Activated CD8-positive, alpha-beta T cell treated with anti-CD3 and anti-CD28 coated beads for 36 hours (primary cell): ENCODE results near the gene CHST10. TPM values are rescaled to one million over a fixed set of nuclear protein-coding genes. Genes with fewer than 3 reads are reported as not detected.
A peak's percentile ranks its signal among the peaks of the same experiment; 100 is the strongest.

Source experiments
- ATAC-seq: fragments of 200-7000 bp; cut with Tn5 transposase; one replicate; pipeline ENCODE4 v1.10.0; 2021; ENCODE audit warnings: mild to moderate bottlenecking, moderate library complexity
- CTCF ChIA-PET: fragments of 350-600 bp; sonication (Branson Sonifier 250); formaldehyde crosslinking; loops from one replicate; lab custom pipeline; 2021; ENCODE audit warnings: antibody characterized with exemption; lab: Charles Lee
- POLR2A ChIA-PET: fragments of 350-600 bp; sonication (Branson Sonifier 250); formaldehyde crosslinking; loops from one replicate; lab custom pipeline; 2021; ENCODE audit warnings: antibody characterized with exemption; lab: Charles Lee
- DNase-seq: peaks from one replicate; pipeline ENCODE4 v3.0.0-alpha.2; 2020
- H3K27ac Mint-ChIP-seq: one replicate; pipeline ENCODE4 v1.8.0; 2021; ENCODE audit warnings: mild to moderate bottlenecking, mixed read lengths
- H3K27me3 Mint-ChIP-seq: one replicate; pipeline ENCODE4 v1.8.0; 2021; ENCODE audit warnings: mixed read lengths
- H3K36me3 Mint-ChIP-seq: one replicate; pipeline ENCODE4 v1.8.0; 2021; ENCODE audit warnings: low read depth, mixed read lengths
- H3K4me1 Mint-ChIP-seq: one replicate; pipeline ENCODE4 v1.8.0; 2021; ENCODE audit warnings: low read depth, mixed read lengths
- H3K4me3 Mint-ChIP-seq: one replicate; pipeline ENCODE4 v1.8.0; 2021; ENCODE audit warnings: mild to moderate bottlenecking, moderate library complexity, mixed read lengths
- H3K9me3 Mint-ChIP-seq: one replicate; pipeline ENCODE4 v1.8.0; 2021; ENCODE audit warnings: mixed read lengths
- intact Hi-C: fragments of 100-400 bp; cut with micrococcal nuclease; formaldehyde crosslinking; loops from one replicate; pipeline ENCODE4 v1.10.0; 2022
- total RNA-seq, 2 experiments: library from RNA; stranded (reverse); gene quantifications; one replicate each; pipeline ENCODE4 v1.2.3, GENCODE V29; 2021
- TF ChIP-seq, protein P1 (sequence below): fragments of 200-600 bp; IDR thresholded peaks from one replicate; pipeline ENCODE4 v1.8.0; 2022; ENCODE audit warnings: antibody characterized with exemption, mild to moderate bottlenecking

CHST10 gene
- total RNA-seq, 2 experiments from 2014 or later = 9.5 to 10.5 TPM

DNA sequence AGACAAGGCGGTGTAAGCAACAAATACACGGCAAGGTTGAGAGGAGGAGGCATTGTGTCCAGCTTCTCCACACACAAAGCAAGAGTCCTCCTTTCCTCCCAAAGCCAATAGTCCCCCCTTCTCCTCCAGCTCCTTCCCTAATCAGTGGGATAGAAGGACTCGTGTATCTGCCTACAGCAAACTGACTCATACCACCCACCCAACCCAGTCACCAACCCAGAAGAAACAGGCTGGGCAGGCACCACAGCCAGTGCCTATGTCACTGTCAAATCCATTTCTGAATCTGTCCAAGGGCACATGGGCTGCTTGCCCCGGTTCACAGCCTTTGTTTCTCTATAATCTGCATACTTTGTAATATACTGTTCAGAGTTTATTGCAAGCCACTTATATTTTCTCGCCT is 33.6 kb upstream of the CHST10 start:
- peaks cover 4% of the 10 kb centered on the region for H3K9me3 Mint-ChIP-seq
- no peak overlapping the region for H3K4me3 Mint-ChIP-seq
- H3K27me3 Mint-ChIP-seq = peaks cover 5% of the 10 kb centered on the region
- H3K36me3 Mint-ChIP-seq = no peaks in the 10 kb centered on the region
- intact Hi-C loops = no loop called here
- TF ChIP-seq, protein P1, sequence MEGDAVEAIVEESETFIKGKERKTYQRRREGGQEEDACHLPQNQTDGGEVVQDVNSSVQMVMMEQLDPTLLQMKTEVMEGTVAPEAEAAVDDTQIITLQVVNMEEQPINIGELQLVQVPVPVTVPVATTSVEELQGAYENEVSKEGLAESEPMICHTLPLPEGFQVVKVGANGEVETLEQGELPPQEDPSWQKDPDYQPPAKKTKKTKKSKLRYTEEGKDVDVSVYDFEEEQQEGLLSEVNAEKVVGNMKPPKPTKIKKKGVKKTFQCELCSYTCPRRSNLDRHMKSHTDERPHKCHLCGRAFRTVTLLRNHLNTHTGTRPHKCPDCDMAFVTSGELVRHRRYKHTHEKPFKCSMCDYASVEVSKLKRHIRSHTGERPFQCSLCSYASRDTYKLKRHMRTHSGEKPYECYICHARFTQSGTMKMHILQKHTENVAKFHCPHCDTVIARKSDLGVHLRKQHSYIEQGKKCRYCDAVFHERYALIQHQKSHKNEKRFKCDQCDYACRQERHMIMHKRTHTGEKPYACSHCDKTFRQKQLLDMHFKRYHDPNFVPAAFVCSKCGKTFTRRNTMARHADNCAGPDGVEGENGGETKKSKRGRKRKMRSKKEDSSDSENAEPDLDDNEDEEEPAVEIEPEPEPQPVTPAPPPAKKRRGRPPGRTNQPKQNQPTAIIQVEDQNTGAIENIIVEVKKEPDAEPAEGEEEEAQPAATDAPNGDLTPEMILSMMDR = no peak
- DNase-seq (no peak), ATAC-seq (no peak)
- ChIA-PET CTCF (no interaction called here), POLR2A (no interaction called here)
- no peak overlapping the region for H3K27ac Mint-ChIP-seq
- no peaks in the 10 kb centered on the region for H3K4me1 Mint-ChIP-seq

DNA sequence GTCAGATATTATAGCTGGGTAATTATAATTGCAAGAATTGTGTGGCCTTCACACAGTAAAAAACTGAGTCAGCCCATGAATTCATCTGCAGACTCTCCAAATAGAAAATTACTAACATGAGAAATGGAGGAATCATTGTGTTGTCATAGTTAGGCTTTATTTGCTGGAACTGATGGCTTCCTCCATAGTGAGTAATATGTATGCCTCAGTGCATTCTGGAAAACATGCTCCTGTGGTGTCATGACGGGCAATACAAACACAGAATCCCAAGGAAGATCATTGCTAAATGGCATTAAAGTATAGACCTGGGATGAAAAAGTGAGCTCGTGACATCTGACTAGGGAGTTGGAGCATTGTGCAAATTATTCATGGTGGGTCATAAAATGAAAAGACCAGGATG is 29.2 kb upstream of the CHST10 start:
- CTCF ChIA-PET = no interaction called here
- no peak overlapping the region for H3K4me3 Mint-ChIP-seq
- TF ChIP-seq, protein P1 = no peak

DNA sequence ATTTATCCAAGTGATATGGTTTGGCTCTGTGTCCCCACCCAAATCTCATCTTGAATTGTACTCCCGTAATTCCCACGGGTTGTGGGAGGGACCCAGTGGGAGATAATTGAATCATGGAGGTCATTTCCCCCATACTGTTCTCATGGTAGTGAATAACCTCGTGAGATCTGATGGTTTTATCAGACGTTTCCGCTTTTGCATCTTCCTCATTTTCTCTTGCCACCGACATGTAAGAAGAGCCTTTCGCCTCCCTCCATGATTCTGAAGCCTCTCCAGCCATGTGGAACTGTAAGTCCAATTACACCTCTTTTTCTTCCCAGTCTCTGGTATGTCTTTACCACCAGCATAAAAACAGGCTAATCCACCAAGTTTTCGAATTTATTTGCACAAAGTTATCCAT is 20.3 kb upstream of the CHST10 start:
- ATAC-seq (no peak), DNase-seq (no peak)
- ChIA-PET CTCF (no interaction called here), POLR2A (no interaction called here)
- H3K27ac Mint-ChIP-seq = no peak overlapping the region
- no peaks in the 10 kb centered on the region for H3K4me1 Mint-ChIP-seq
- no peak overlapping the region for H3K4me3 Mint-ChIP-seq
- no peaks in the 10 kb centered on the region for H3K36me3 Mint-ChIP-seq
- intact Hi-C loops = no loop called here
- TF ChIP-seq, protein P1 = no peak
- no peaks in the 10 kb centered on the region for H3K9me3 Mint-ChIP-seq
- peaks cover 7% of the 10 kb centered on the region for H3K27me3 Mint-ChIP-seq

More for the DNA sequence above, 29.2 kb upstream of the CHST10 start:
- DNase-seq = no peak
- no peaks in the 10 kb centered on the region for H3K36me3 Mint-ChIP-seq
- H3K27me3 Mint-ChIP-seq = no peaks in the 10 kb centered on the region
- ATAC-seq = no peak
- intact Hi-C loops = no loop called here
- H3K9me3 Mint-ChIP-seq = peaks cover 3% of the 10 kb centered on the region
- no peaks in the 10 kb centered on the region for H3K4me1 Mint-ChIP-seq
- POLR2A ChIA-PET = no interaction called here
- no peak overlapping the region for H3K27ac Mint-ChIP-seq

DNA sequence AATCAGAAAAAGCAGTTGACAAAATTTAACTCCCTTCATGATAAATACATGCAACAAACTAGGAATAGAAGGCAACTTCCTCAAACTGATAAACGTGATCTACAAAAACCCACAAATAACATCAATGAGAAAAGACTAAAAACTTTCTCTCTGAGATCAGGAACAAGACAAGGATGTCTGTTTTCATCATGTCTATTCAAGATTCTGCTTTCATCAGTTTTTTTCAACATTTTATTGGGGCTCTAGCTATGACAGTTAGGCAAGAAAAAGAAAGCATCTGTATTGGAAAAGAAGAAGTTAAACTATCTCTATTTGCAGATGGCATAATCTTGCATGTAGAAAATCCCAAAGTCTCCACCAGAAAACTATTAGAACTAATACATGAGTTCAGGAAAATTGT is 12.3 kb upstream of the CHST10 start:
- no peaks in the 10 kb centered on the region for H3K36me3 Mint-ChIP-seq
- H3K27me3 Mint-ChIP-seq = peaks cover 4% of the 10 kb centered on the region
- peaks cover 4% of the 10 kb centered on the region for H3K9me3 Mint-ChIP-seq
- no peak overlapping the region for H3K27ac Mint-ChIP-seq
- DNase-seq (no peak), ATAC-seq (no peak)
- no peak overlapping the region for H3K4me3 Mint-ChIP-seq
- ChIA-PET CTCF (no interaction called here), POLR2A (no interaction called here)
- peaks cover 3% of the 10 kb centered on the region for H3K4me1 Mint-ChIP-seq
- intact Hi-C loops = no loop called here
- TF ChIP-seq, protein P1 = no peak

DNA sequence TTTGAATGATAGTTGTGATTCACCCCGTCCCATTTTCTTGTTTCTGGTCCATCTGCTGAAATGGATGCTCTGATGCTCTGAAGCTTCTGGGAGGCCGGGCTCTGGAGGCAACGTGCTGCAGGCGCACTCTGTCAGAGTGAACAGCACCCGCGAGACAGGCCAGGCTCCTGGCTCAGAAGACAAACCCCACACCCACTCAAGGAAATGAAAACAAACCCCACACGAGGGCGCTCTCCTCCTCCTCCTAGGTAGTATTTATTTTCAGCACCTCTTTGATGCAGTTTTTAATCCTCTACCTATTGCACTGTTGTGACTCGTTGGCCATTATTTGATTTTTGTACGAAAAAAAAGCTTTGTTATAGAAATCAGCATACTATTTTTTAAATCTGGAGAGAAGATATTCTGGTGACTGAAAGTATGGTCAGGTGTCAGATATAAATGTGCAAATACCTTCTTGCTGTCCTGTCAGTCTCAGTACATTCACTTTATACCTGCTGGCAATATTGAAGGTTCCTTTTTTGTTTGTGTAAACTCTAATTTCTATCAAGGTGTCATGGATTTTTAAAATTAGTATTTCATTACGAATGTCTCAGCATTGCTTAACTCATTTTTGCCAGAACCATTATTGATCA is 10.3 kb upstream of the CHST10 start:
- ChIA-PET CTCF (interaction anchor here (1.3 kb wide), 1 partner anchor 129 kb away, joined by 3 read pairs; no protein-coding TSS in a partner anchor), POLR2A (no interaction called here)
- peaks cover 4% of the 10 kb centered on the region for H3K9me3 Mint-ChIP-seq
- peaks cover 3% of the 10 kb centered on the region for H3K4me1 Mint-ChIP-seq
- H3K4me3 Mint-ChIP-seq = no peak overlapping the region
- no peak overlapping the region for H3K27ac Mint-ChIP-seq
- TF ChIP-seq, protein P1 = peak; percentile 67
- peak; percentile 67 for ATAC-seq
- H3K36me3 Mint-ChIP-seq = no peaks in the 10 kb centered on the region
- peak; percentile 89 for DNase-seq
- peaks cover 6% of the 10 kb centered on the region for H3K27me3 Mint-ChIP-seq
- intact Hi-C loops = no loop called here
